ENCODE measurements around the gene JAK2.

Gene JAK2

GRCh38 chr9:5112109-5112592 is 127.1 kb downstream of the JAK2 start:
- no peak for TF ChIP-seq TSHZ2 (CRISPR knock-in tag; IDR thresholded peaks at IDR 0.05)
- TF ChIP-seq CREB5 (CRISPR knock-in tag; IDR thresholded peaks at IDR 0.05; ENCODE audit: low read depth): no peak
- TF ChIP-seq ZNF565 (CRISPR knock-in tag; conservative IDR thresholded peaks at IDR 0.05; ENCODE audit: low read depth): no peak
- no peak for TF ChIP-seq PATZ1 (CRISPR knock-in tag; IDR thresholded peaks at IDR 0.05; ENCODE audit: borderline replicate concordance)
- no peak for TF ChIP-seq ARNTL (CRISPR knock-in tag; IDR thresholded peaks at IDR 0.05; ENCODE audit: borderline replicate concordance, low read depth)
- TF ChIP-seq, protein P1, sequence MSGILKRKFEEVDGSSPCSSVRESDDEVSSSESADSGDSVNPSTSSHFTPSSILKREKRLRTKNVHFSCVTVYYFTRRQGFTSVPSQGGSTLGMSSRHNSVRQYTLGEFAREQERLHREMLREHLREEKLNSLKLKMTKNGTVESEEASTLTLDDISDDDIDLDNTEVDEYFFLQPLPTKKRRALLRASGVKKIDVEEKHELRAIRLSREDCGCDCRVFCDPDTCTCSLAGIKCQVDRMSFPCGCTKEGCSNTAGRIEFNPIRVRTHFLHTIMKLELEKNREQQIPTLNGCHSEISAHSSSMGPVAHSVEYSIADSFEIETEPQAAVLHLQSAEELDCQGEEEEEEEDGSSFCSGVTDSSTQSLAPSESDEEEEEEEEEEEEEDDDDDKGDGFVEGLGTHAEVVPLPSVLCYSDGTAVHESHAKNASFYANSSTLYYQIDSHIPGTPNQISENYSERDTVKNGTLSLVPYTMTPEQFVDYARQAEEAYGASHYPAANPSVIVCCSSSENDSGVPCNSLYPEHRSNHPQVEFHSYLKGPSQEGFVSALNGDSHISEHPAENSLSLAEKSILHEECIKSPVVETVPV (CRISPR knock-in tag; IDR thresholded peaks at IDR 0.05): no peak
- TF ChIP-seq, protein P2, sequence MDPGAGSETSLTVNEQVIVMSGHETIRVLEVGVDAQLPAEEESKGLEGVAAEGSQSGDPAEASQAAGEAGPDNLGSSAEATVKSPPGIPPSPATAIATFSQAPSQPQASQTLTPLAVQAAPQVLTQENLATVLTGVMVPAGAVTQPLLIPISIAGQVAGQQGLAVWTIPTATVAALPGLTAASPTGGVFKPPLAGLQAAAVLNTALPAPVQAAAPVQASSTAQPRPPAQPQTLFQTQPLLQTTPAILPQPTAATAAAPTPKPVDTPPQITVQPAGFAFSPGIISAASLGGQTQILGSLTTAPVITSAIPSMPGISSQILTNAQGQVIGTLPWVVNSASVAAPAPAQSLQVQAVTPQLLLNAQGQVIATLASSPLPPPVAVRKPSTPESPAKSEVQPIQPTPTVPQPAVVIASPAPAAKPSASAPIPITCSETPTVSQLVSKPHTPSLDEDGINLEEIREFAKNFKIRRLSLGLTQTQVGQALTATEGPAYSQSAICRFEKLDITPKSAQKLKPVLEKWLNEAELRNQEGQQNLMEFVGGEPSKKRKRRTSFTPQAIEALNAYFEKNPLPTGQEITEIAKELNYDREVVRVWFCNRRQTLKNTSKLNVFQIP (CRISPR knock-in tag; IDR thresholded peaks at IDR 0.05; ENCODE audit: borderline replicate concordance, low read depth): no peak
- TF ChIP-seq TCF4 (CRISPR knock-in tag; IDR thresholded peaks at IDR 0.05; ENCODE audit: borderline replicate concordance): no peak
- TF ChIP-seq RARB (CRISPR knock-in tag; IDR thresholded peaks at IDR 0.05): no peak
- TF ChIP-seq OSR1 (CRISPR knock-in tag; IDR thresholded peaks at IDR 0.05): no peak
- TF ChIP-seq GLIS3 (CRISPR knock-in tag; IDR thresholded peaks at IDR 0.05): no peak
- no peak for TF ChIP-seq SNAI2 (CRISPR knock-in tag; IDR thresholded peaks at IDR 0.05)
- no peak for TF ChIP-seq ZC3H10 (CRISPR knock-in tag; IDR thresholded peaks at IDR 0.05)
- TF ChIP-seq CSDC2 (CRISPR knock-in tag; IDR thresholded peaks at IDR 0.05): no peak
- TF ChIP-seq BACH2 (CRISPR knock-in tag; IDR thresholded peaks at IDR 0.05; ENCODE audit: borderline replicate concordance): no peak
- TF ChIP-seq PPARA (CRISPR knock-in tag; IDR thresholded peaks at IDR 0.05; ENCODE audit: borderline replicate concordance): no peak
- TF ChIP-seq ZNF70 (CRISPR knock-in tag; IDR thresholded peaks at IDR 0.05): no peak
- TF ChIP-seq TOX (CRISPR knock-in tag; IDR thresholded peaks at IDR 0.05; ENCODE audit: borderline replicate concordance): no peak
- TF ChIP-seq ZFP3 (CRISPR knock-in tag; IDR thresholded peaks at IDR 0.05): no peak
- TF ChIP-seq ZFP30 (CRISPR knock-in tag; IDR thresholded peaks at IDR 0.05): no peak
- ATAC-seq: no peak

GRCh38 chr9:5112646-5113045 is 127.6 kb downstream of the JAK2 start:
- no peak for TF ChIP-seq TCF4 (CRISPR knock-in tag; IDR thresholded peaks at IDR 0.05; ENCODE audit: borderline replicate concordance)
- no peak for TF ChIP-seq TOX (CRISPR knock-in tag; IDR thresholded peaks at IDR 0.05; ENCODE audit: borderline replicate concordance)
- no peak for TF ChIP-seq TSHZ2 (CRISPR knock-in tag; IDR thresholded peaks at IDR 0.05)
- TF ChIP-seq ZNF70 (CRISPR knock-in tag; IDR thresholded peaks at IDR 0.05): no peak
- no peak for ATAC-seq
